ENCODE results near the gene SLC35G2. TPM values are rescaled to one million over a fixed set of nuclear protein-coding genes. Genes with fewer than 3 reads are reported as not detected.

SLC35G2 gene
- total RNA-seq, 1 donor from 2014 or later: 0.76 TPM

GRCh38 chr3:136817448-136817847, 1.5 kb upstream of the SLC35G2 start:
- Mint-ChIP-seq H3K4me3 (peak overlapping the region; percentile 83), H3K4me1 (peaks cover 9% of the 10 kb centered on the region), H3K36me3 (no peaks in the 10 kb centered on the region), H3K9me3 (peaks cover under 1% of the 10 kb centered on the region), H3K27me3 (ENCODE audit: low read depth) (peaks cover 39% of the 10 kb centered on the region), H3K27ac (no peak overlapping the region)
- no peak for DNase-seq (ENCODE audit: low spot score in 2 of 2, unreplicated experiment in 2 of 2)
- no peak for TF ChIP-seq CTCF (IDR thresholded peaks at IDR 0.05; ENCODE audit: unreplicated experiment)

- no peak for DNase-seq (ENCODE audit: low spot score in 2 of 2, unreplicated experiment in 2 of 2)
- Mint-ChIP-seq H3K4me3 (peak overlapping the region; percentile 83), H3K9me3 (peaks cover 9% of the 10 kb centered on the region), H3K36me3 (no peaks in the 10 kb centered on the region), H3K27ac (no peak overlapping the region), H3K27me3 (ENCODE audit: low read depth) (peaks cover 39% of the 10 kb centered on the region), H3K4me1 (peaks cover 9% of the 10 kb centered on the region)
- TF ChIP-seq CTCF (IDR thresholded peaks at IDR 0.05; ENCODE audit: unreplicated experiment): no peak
Measured at GRCh38 chr3:136818191-136818768, 646 bp upstream of the SLC35G2 start.

- Mint-ChIP-seq H3K27ac (no peak overlapping the region), H3K4me1 (peaks cover 9% of the 10 kb centered on the region), H3K36me3 (peaks cover 2% of the 10 kb centered on the region), H3K9me3 (peaks cover 15% of the 10 kb centered on the region), H3K27me3 (ENCODE audit: low read depth) (peaks cover 39% of the 10 kb centered on the region), H3K4me3 (peak overlapping the region; percentile 83)
- TF ChIP-seq CTCF (IDR thresholded peaks at IDR 0.05; ENCODE audit: unreplicated experiment): no peak
- peak; percentile 20 to 39 for DNase-seq (ENCODE audit: low spot score in 2 of 2, unreplicated experiment in 2 of 2)
Measured at GRCh38 chr3:136819392-136819730, 435 bp downstream of the SLC35G2 start.

GRCh38 chr3:136819731-136820679, 1.1 kb downstream of the SLC35G2 start:
- H3K27me3 Mint-ChIP-seq (ENCODE audit: low read depth): peaks cover 39% of the 10 kb centered on the region
- peaks cover 9% of the 10 kb centered on the region for H3K4me1 Mint-ChIP-seq
- H3K9me3 Mint-ChIP-seq: peaks cover 20% of the 10 kb centered on the region
- DNase-seq (ENCODE audit: low spot score in 2 of 2, unreplicated experiment in 2 of 2): peak; percentile 22 to 54
- H3K36me3 Mint-ChIP-seq: peaks cover 3% of the 10 kb centered on the region
- no peak for TF ChIP-seq CTCF (IDR thresholded peaks at IDR 0.05; ENCODE audit: unreplicated experiment)
- peak overlapping the region; percentile 83 for H3K4me3 Mint-ChIP-seq
- no peak overlapping the region for H3K27ac Mint-ChIP-seq

GRCh38 chr3:136831461-136831860, 12.5 kb downstream of the SLC35G2 start:
- H3K27ac Mint-ChIP-seq: no peak overlapping the region
- H3K27me3 Mint-ChIP-seq (ENCODE audit: low read depth): no peaks in the 10 kb centered on the region
- no peak for TF ChIP-seq CTCF (IDR thresholded peaks at IDR 0.05; ENCODE audit: unreplicated experiment)
- DNase-seq (ENCODE audit: low spot score in 2 of 2, unreplicated experiment in 2 of 2): no peak
- peaks cover 28% of the 10 kb centered on the region for H3K9me3 Mint-ChIP-seq
- H3K4me3 Mint-ChIP-seq: no peak overlapping the region
- no peaks in the 10 kb centered on the region for H3K4me1 Mint-ChIP-seq
- H3K36me3 Mint-ChIP-seq: peaks cover 3% of the 10 kb centered on the region

Measured in mesothelial cell of epicardium (in vitro differentiated cells).